ENCODE data around the gene ANAPC2.

DNA sequence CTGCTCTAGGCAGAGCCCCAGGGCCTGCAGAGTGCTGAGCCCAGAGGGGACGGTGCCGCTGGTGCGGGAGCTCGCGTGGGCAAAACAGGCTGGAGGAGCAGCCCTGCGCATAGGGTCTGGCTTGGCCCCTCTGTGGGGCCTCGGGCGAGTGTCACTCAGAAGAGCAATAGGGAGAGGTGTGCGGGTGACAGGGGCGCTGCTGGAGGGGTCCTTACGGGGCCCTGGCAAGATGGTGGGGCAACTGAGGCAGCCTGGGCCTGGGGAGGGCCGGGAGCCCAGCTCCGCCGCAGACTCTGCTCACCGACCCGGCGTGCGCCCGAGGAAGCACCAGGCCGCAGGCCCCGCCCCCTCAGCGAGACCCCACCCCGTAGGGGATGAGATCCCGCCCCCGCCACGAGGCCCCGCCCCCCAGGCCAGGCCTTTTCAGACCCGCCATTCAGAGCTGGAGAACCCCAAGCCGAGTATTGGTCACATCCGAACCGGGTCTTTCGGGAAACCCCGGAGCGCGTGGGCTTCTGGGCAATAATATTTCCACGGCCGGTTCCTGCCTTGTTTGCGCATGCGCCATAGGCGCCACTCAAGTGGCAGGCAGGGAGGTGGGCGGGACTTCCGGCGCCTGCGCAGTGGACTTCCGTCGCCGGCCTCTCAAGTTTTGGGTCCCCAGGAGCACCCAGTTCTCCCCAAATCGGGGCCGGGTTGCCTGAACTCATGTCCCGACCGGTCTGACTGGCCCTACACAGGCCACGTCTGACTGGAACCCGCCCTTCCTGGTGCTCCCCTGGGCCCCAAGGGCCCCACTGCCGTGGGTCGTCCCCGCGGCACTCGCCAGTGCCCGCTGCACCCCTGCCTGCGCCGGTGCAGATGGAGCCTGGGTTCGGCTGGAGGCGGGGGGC lies 35.0 kb upstream of the ANAPC2 start:
- TF ChIP-seq EZH2 (IDR thresholded peaks at IDR 0.05) (peak; percentile 62), EZH2phosphoT487 (IDR thresholded peaks at IDR 0.05) (peak; percentile 3)
- TF ChIP-seq, protein P1, sequence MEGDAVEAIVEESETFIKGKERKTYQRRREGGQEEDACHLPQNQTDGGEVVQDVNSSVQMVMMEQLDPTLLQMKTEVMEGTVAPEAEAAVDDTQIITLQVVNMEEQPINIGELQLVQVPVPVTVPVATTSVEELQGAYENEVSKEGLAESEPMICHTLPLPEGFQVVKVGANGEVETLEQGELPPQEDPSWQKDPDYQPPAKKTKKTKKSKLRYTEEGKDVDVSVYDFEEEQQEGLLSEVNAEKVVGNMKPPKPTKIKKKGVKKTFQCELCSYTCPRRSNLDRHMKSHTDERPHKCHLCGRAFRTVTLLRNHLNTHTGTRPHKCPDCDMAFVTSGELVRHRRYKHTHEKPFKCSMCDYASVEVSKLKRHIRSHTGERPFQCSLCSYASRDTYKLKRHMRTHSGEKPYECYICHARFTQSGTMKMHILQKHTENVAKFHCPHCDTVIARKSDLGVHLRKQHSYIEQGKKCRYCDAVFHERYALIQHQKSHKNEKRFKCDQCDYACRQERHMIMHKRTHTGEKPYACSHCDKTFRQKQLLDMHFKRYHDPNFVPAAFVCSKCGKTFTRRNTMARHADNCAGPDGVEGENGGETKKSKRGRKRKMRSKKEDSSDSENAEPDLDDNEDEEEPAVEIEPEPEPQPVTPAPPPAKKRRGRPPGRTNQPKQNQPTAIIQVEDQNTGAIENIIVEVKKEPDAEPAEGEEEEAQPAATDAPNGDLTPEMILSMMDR (IDR thresholded peaks at IDR 0.05) = no peak
